ENCODE data around the gene B3GNT3. TPM values are rescaled to one million over a fixed set of nuclear protein-coding genes. Genes with fewer than 3 reads are reported as not detected.

B3GNT3 gene
- total and polyA plus RNA-seq, 2 donors (not counting 1 experiment from before 2014, with no cell fraction given) = not detected

DNA sequence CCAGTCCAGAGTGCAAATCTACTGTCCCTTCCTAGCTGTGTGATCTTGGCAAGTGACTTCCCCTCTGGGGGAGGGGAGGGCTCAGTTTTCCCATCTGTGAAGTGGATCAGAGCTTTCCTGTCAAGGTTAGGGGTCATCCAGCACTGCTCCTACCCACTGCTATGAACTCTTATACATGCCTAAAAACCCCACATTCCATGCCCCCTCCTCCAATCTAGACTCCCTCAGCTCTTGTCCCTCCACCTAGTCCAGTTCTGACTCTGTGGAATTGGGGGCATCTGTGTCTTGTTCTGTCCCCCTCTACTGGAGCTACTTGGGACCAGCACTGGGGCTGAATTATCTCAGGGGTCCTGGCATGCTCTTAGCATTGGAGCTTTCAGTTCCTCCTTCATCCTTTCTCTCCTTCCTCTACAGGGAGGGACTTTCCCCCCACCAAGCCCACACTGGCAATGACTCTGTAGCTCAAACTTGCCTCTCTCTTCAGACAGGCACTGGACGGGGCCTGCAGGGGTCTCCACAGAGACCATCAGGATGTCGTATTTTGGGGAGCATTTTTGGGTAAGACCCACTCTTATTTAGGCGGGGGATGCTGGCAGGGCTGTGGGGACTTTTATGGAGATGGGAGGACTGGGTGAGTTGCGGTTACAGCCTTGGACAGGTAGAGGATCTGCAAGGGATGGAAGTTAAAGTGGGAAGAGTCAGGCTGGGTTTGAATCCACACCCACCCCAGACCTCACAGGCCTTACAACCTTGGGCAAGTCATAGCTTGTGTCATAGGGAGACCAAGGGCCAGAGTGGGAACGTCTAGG is 40.1 kb upstream of the B3GNT3 start:
- DNase-seq (ENCODE audit: low read depth in 2 of 2) = no peak
- Histone ChIP-seq H3K36me3 (ENCODE audit: control insufficient read depth, insufficient read depth, low read length) (no peaks in the 10 kb centered on the region), H3K9me3 (ENCODE audit: control insufficient read depth, insufficient read depth, low read depth, low read length) (no peaks in the 10 kb centered on the region), H3K9ac (ENCODE audit: insufficient read depth, low read length) (no peak overlapping the region), H3K27ac (ENCODE audit: insufficient read depth, low read length) (no peak overlapping the region), H3K4me2 (ENCODE audit: extremely low read depth, insufficient read depth, low read length) (no peak overlapping the region), H3K79me2 (ENCODE audit: control insufficient read depth, insufficient read depth, low read length) (no peaks in the 10 kb centered on the region), H2AFZ (ENCODE audit: low read length) (no peak overlapping the region), H3K4me3 (replicated peaks in 1 of 4; ENCODE audit: control extremely low read depth in 1 of 4, insufficient read depth in 1 of 4, low read depth in 3 of 4, low read length in 4 of 4) (no peak overlapping the region), H4K20me1 (ENCODE audit: control insufficient read depth, extremely low read depth, insufficient read depth, low read length) (no peaks in the 10 kb centered on the region), H3K4me1 (ENCODE audit: control insufficient read depth, extremely low read depth, insufficient read depth, low read length) (no peaks in the 10 kb centered on the region), H3K27me3 (ENCODE audit: control insufficient read depth, insufficient read depth, low read length) (no peaks in the 10 kb centered on the region)
- TF ChIP-seq, protein P1, sequence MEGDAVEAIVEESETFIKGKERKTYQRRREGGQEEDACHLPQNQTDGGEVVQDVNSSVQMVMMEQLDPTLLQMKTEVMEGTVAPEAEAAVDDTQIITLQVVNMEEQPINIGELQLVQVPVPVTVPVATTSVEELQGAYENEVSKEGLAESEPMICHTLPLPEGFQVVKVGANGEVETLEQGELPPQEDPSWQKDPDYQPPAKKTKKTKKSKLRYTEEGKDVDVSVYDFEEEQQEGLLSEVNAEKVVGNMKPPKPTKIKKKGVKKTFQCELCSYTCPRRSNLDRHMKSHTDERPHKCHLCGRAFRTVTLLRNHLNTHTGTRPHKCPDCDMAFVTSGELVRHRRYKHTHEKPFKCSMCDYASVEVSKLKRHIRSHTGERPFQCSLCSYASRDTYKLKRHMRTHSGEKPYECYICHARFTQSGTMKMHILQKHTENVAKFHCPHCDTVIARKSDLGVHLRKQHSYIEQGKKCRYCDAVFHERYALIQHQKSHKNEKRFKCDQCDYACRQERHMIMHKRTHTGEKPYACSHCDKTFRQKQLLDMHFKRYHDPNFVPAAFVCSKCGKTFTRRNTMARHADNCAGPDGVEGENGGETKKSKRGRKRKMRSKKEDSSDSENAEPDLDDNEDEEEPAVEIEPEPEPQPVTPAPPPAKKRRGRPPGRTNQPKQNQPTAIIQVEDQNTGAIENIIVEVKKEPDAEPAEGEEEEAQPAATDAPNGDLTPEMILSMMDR (conservative IDR thresholded peaks at IDR 0.05 in 1 of 2, IDR thresholded peaks at IDR 0.05 in 1 of 2; ENCODE audit: low read depth in 1 of 2, low read length in 2 of 2) = no peak
- no peak for TF ChIP-seq EZH2 (IDR thresholded peaks at IDR 0.05; ENCODE audit: low read length, missing control alignments)

DNA sequence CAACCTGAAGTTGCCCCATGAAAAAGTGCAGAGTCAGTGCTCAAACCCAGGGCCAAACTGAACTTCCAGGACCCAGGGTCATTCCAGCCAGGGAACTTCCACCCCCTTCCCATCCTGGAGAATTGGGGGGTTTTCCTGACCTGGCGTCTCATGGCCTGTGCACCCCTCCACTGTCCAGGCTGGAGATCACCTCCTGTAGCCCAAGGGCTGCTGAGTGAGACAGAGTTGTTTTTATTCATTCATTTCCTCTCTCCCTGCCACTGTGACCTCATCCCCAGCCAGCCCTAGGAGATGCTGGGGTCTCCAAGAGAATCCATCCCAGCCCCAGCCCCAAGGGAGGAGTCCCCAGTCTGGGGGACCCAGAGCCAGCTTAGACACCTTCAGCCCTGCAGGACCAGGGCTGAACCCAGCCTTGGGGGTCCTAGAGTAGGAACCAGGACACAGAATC is 39.5 kb upstream of the B3GNT3 start:
- Histone ChIP-seq H4K20me1 (ENCODE audit: control insufficient read depth, extremely low read depth, insufficient read depth, low read length) (no peaks in the 10 kb centered on the region), H3K9ac (ENCODE audit: insufficient read depth, low read length) (no peak overlapping the region), H3K27me3 (ENCODE audit: control insufficient read depth, insufficient read depth, low read length) (no peaks in the 10 kb centered on the region), H2AFZ (ENCODE audit: low read length) (no peak overlapping the region), H3K36me3 (ENCODE audit: control insufficient read depth, insufficient read depth, low read length) (no peaks in the 10 kb centered on the region), H3K4me3 (replicated peaks in 1 of 4; ENCODE audit: control extremely low read depth in 1 of 4, insufficient read depth in 1 of 4, low read depth in 3 of 4, low read length in 4 of 4) (no peak overlapping the region), H3K9me3 (ENCODE audit: control insufficient read depth, insufficient read depth, low read depth, low read length) (no peaks in the 10 kb centered on the region), H3K79me2 (ENCODE audit: control insufficient read depth, insufficient read depth, low read length) (no peaks in the 10 kb centered on the region), H3K27ac (ENCODE audit: insufficient read depth, low read length) (no peak overlapping the region), H3K4me2 (ENCODE audit: extremely low read depth, insufficient read depth, low read length) (no peak overlapping the region), H3K4me1 (ENCODE audit: control insufficient read depth, extremely low read depth, insufficient read depth, low read length) (no peaks in the 10 kb centered on the region)
- no peak for TF ChIP-seq EZH2 (IDR thresholded peaks at IDR 0.05; ENCODE audit: low read length, missing control alignments)
- TF ChIP-seq, protein P1 (conservative IDR thresholded peaks at IDR 0.05 in 1 of 2, IDR thresholded peaks at IDR 0.05 in 1 of 2; ENCODE audit: low read depth in 1 of 2, low read length in 2 of 2) = no peak
- DNase-seq (ENCODE audit: low read depth in 2 of 2) = no peak

DNA sequence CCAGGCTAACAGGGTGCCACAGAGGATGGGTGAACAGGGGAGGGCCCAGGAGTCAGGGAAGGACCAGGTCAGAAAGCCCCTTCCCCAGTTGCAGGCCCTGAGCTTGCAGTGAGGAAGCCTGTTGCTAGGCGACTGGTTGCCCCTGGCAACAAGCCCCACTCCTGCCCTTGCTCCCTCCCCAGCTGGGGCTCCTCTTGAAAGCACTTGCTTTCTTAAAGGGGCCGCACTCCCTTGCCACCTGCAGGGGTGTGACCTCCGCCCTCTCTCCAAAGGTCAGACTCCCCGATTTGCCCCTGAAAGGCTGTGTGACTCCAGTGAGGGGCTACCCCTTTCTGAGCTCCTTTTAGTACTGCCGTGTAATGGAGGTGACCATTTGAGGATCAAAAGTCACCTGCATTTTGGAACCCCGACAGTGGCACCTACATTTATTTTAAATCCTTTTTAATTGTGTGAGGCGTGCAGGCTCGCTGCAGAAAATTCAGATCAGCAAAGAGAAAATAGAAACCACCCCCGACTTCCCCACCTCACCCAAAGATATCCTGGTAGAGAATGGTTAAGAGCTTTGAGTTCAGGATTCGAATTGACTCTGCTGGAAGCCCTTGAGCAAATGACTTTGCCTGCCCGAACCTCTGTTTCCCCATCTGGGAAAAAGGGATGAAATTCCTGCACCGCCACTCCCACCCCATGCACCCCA is 38.8 kb upstream of the B3GNT3 start:
- Histone ChIP-seq H4K20me1 (ENCODE audit: control insufficient read depth, extremely low read depth, insufficient read depth, low read length) (no peaks in the 10 kb centered on the region), H3K4me1 (ENCODE audit: control insufficient read depth, extremely low read depth, insufficient read depth, low read length) (no peaks in the 10 kb centered on the region), H3K27me3 (ENCODE audit: control insufficient read depth, insufficient read depth, low read length) (no peaks in the 10 kb centered on the region), H2AFZ (ENCODE audit: low read length) (no peak overlapping the region), H3K79me2 (ENCODE audit: control insufficient read depth, insufficient read depth, low read length) (no peaks in the 10 kb centered on the region), H3K9me3 (ENCODE audit: control insufficient read depth, insufficient read depth, low read depth, low read length) (no peaks in the 10 kb centered on the region), H3K9ac (ENCODE audit: insufficient read depth, low read length) (no peak overlapping the region), H3K4me3 (replicated peaks in 1 of 4; ENCODE audit: control extremely low read depth in 1 of 4, insufficient read depth in 1 of 4, low read depth in 3 of 4, low read length in 4 of 4) (no peak overlapping the region), H3K36me3 (ENCODE audit: control insufficient read depth, insufficient read depth, low read length) (no peaks in the 10 kb centered on the region), H3K27ac (ENCODE audit: insufficient read depth, low read length) (no peak overlapping the region), H3K4me2 (ENCODE audit: extremely low read depth, insufficient read depth, low read length) (no peak overlapping the region)
- TF ChIP-seq EZH2 (IDR thresholded peaks at IDR 0.05; ENCODE audit: low read length, missing control alignments) = no peak
- TF ChIP-seq, protein P1 (conservative IDR thresholded peaks at IDR 0.05 in 1 of 2, IDR thresholded peaks at IDR 0.05 in 1 of 2; ENCODE audit: low read depth in 1 of 2, low read length in 2 of 2) = no peak
- peak; percentile 58 to 69 for DNase-seq (ENCODE audit: low read depth in 2 of 2)

All from fibroblast of lung (primary cell).